OCI-LY1 (cell line): ENCODE data around the gene TCHH.

Experiments
- H2AFZ ChIP-seq: fragments of 200-600 bp; sonication (generic), shearing (Covaris generic); 2 replicates; pipeline ENCODE4 v1.6.0; 2014; ENCODE audit warnings: antibody characterized with exemption, mild to moderate bottlenecking, low read length
- H3F3A ChIP-seq: fragments of 200-600 bp; sonication (generic), shearing (Covaris generic); 2 replicates; pipeline ENCODE4 v1.6.0; 2014; ENCODE audit warnings: mild to moderate bottlenecking, antibody characterized with exemption, low read length, moderate library complexity; ENCODE audit not compliant: insufficient read depth
- H3K27ac ChIP-seq: fragments of 200-600 bp; sonication (generic); 2 replicates; pipeline ENCODE4 v1.5.1; 2014; ENCODE audit warnings: low read length, mixed run types, mild to moderate bottlenecking, low read depth; ENCODE audit not compliant: poor library complexity, severe bottlenecking
- H3K27me3 ChIP-seq: fragments of 200-600 bp; sonication (generic); 2 replicates; pipeline ENCODE4 v1.6.0; 2014; ENCODE audit warnings: antibody characterized with exemption, mild to moderate bottlenecking, low read length, moderate library complexity; ENCODE audit not compliant: insufficient read depth
- H3K36me3 ChIP-seq: fragments of 200-600 bp; sonication (generic); 2 replicates; pipeline ENCODE4 v1.6.1; 2014; ENCODE audit warnings: mild to moderate bottlenecking, antibody characterized with exemption, low read length, moderate library complexity, mixed read lengths; ENCODE audit not compliant: insufficient read depth
- H3K4me1 ChIP-seq: fragments of 200-600 bp; sonication (generic); 2 replicates; pipeline ENCODE4 v1.5.1; 2014; ENCODE audit warnings: mild to moderate bottlenecking, low read length, moderate library complexity; ENCODE audit not compliant: insufficient read depth, severe bottlenecking
- H3K4me2 ChIP-seq: fragments of 200-600 bp; sonication (generic), shearing (Covaris generic); 2 replicates; pipeline ENCODE4 v1.6.1; 2014; ENCODE audit warnings: low read length
- H3K4me3 ChIP-seq: fragments of 200-600 bp; sonication (generic); 2 replicates; pipeline ENCODE4 v1.5.1; 2014; ENCODE audit warnings: low read length, low read depth, mild to moderate bottlenecking, mixed read lengths; ENCODE audit not compliant: poor library complexity, severe bottlenecking
- H3K79me2 ChIP-seq: fragments of 200-600 bp; shearing (Covaris generic); 2 replicates; pipeline ENCODE4 v1.6.1; 2016; ENCODE audit warnings: mixed run types, low read length, mixed read lengths; ENCODE audit not compliant: insufficient read depth
- H3K9ac ChIP-seq: fragments of 200-600 bp; sonication (generic), shearing (Covaris generic); 2 replicates; pipeline ENCODE4 v1.6.1; 2014; ENCODE audit warnings: mild to moderate bottlenecking, low read length, mixed read lengths
- H3K9me2 ChIP-seq: fragments of 200-600 bp; sonication (generic), shearing (Covaris generic); 2 replicates; pipeline ENCODE4 v1.6.1; 2014; ENCODE audit warnings: low read depth, mild to moderate bottlenecking, low read length, mixed read lengths
- H3K9me3 ChIP-seq: fragments of 200-600 bp; shearing (Covaris generic); 2 replicates; pipeline ENCODE4 v1.6.1; 2014; ENCODE audit warnings: low read length, mixed read lengths
- H4K20me1 ChIP-seq: fragments of 200-600 bp; sonication (generic), shearing (Covaris generic); 2 replicates; pipeline ENCODE4 v1.6.0; 2016; ENCODE audit warnings: mild to moderate bottlenecking, low read length; ENCODE audit not compliant: insufficient read depth
- EZH2 ChIP-seq: fragments of 200-600 bp; sonication (generic), shearing (Covaris generic); IDR thresholded peaks from 2 replicates; pipeline ENCODE4 v1.8.0; 2017; ENCODE audit warnings: borderline replicate concordance, mixed run types, mild to moderate bottlenecking, antibody characterized with exemption, low read length, moderate library complexity, mixed read lengths
- TF ChIP-seq, protein P1 (sequence below): fragments of 200-600 bp; sonication (generic), shearing (Covaris generic); IDR thresholded peaks from 2 replicates; pipeline ENCODE4 v1.5.1; 2017; ENCODE audit warnings: mild to moderate bottlenecking, antibody characterized with exemption, low read length, moderate library complexity, mixed read lengths

The TCHH gene, protein sequence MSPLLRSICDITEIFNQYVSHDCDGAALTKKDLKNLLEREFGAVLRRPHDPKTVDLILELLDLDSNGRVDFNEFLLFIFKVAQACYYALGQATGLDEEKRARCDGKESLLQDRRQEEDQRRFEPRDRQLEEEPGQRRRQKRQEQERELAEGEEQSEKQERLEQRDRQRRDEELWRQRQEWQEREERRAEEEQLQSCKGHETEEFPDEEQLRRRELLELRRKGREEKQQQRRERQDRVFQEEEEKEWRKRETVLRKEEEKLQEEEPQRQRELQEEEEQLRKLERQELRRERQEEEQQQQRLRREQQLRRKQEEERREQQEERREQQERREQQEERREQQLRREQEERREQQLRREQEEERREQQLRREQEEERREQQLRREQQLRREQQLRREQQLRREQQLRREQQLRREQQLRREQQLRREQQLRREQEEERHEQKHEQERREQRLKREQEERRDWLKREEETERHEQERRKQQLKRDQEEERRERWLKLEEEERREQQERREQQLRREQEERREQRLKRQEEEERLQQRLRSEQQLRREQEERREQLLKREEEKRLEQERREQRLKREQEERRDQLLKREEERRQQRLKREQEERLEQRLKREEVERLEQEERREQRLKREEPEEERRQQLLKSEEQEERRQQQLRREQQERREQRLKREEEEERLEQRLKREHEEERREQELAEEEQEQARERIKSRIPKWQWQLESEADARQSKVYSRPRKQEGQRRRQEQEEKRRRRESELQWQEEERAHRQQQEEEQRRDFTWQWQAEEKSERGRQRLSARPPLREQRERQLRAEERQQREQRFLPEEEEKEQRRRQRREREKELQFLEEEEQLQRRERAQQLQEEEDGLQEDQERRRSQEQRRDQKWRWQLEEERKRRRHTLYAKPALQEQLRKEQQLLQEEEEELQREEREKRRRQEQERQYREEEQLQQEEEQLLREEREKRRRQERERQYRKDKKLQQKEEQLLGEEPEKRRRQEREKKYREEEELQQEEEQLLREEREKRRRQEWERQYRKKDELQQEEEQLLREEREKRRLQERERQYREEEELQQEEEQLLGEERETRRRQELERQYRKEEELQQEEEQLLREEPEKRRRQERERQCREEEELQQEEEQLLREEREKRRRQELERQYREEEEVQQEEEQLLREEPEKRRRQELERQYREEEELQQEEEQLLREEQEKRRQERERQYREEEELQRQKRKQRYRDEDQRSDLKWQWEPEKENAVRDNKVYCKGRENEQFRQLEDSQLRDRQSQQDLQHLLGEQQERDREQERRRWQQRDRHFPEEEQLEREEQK (N-terminal part only)

DNA sequence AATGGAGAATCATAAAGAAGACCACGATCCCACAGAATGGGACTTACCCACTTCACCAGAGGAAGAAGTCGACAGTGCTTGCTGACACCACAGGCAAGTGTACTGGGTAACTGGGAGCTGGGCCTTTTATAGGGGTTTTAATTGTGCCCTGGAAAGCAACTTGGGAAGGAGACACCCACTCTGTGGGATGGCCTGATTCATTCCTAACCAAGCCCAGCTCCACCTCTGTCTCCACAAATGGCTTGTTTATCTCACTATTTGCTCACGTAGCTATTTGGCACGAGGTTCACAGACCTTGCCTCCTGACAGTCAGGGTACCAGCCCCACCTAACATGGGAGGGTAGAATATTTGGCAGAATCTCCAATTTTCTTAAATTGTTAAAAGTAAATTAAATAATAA is at the start of gene TCHH:
Gene TCHH, minus strand, starts transcription at position 101 of the 400 bp plus-strand sequence. CDS start 1,364 bp downstream, outside the sequence.
- H3K36me3 ChIP-seq: no peaks in the 10 kb centered on the region
- H3K9ac ChIP-seq: no peak within 1 kb of the TSS
- no peaks in the 10 kb centered on the region for H3F3A ChIP-seq
- no peaks in the 10 kb centered on the region for H3K79me2 ChIP-seq
- H2AFZ ChIP-seq: no peak within 1 kb of the TSS
- no peaks in the 10 kb centered on the region for H3K27me3 ChIP-seq
- no peak within 1 kb of the TSS for H3K4me2 ChIP-seq
- no peaks in the 10 kb centered on the region for H3K9me2 ChIP-seq
- H3K4me3 ChIP-seq: no peak within 1 kb of the TSS
- no peaks in the 10 kb centered on the region for H3K9me3 ChIP-seq
- no peaks in the 10 kb centered on the region for H3K4me1 ChIP-seq
- no peak for TF ChIP-seq EZH2
- TF ChIP-seq, protein P1, sequence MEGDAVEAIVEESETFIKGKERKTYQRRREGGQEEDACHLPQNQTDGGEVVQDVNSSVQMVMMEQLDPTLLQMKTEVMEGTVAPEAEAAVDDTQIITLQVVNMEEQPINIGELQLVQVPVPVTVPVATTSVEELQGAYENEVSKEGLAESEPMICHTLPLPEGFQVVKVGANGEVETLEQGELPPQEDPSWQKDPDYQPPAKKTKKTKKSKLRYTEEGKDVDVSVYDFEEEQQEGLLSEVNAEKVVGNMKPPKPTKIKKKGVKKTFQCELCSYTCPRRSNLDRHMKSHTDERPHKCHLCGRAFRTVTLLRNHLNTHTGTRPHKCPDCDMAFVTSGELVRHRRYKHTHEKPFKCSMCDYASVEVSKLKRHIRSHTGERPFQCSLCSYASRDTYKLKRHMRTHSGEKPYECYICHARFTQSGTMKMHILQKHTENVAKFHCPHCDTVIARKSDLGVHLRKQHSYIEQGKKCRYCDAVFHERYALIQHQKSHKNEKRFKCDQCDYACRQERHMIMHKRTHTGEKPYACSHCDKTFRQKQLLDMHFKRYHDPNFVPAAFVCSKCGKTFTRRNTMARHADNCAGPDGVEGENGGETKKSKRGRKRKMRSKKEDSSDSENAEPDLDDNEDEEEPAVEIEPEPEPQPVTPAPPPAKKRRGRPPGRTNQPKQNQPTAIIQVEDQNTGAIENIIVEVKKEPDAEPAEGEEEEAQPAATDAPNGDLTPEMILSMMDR: no peak
- H3K27ac ChIP-seq: no peak within 1 kb of the TSS
- H4K20me1 ChIP-seq: no peaks in the 10 kb centered on the region

DNA sequence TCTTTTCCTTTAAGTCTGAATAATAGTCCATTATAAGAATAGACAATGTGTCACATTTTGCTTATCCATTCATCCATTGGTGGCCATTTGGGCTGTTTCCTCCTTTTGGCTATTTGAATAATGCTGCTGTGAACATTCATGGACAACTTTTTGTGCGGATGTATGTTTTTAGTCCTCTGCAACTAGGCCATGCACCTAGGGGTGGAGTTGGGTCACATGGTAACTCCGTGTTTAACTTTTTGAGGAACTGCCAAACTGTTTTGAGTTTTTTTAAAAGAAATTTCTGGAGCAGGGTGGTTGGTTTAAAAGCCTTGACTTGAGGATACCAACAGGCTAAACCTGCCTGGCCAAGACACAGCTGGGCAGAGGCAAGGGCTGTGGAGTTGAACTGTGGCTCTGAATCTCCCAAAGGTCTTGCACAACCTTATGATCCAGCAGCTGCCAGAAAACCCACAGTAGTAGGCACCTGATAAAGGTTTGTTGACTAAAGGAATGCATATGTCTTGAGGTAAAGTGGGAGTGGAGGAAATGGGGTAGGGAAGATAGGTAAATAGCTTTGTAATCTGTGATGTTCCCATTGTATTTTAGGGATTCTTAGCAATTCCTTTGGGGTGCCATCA is 49.4 kb upstream of the TCHH start:
- Histone ChIP-seq H3K4me3 (no peak overlapping the region), H3K4me1 (peaks cover 6% of the 10 kb centered on the region), H3K9ac (no peak overlapping the region), H2AFZ (no peak overlapping the region), H3K79me2 (no peaks in the 10 kb centered on the region), H3K9me2 (no peaks in the 10 kb centered on the region), H3F3A (no peaks in the 10 kb centered on the region), H3K27me3 (no peaks in the 10 kb centered on the region), H3K27ac (no peak overlapping the region), H4K20me1 (no peaks in the 10 kb centered on the region), H3K9me3 (no peaks in the 10 kb centered on the region), H3K36me3 (no peaks in the 10 kb centered on the region), H3K4me2 (no peak overlapping the region)
- TF ChIP-seq, protein P1: no peak
- TF ChIP-seq EZH2: no peak
